SK-N-SH (cell line): Measurements from ENCODE around the gene SYPL2. TPM values are rescaled to one million over a fixed set of nuclear protein-coding genes. Genes with fewer than 3 reads are reported as not detected.

Experiments
- CTCF ChIA-PET: fragments of 300-600, 350-600 bp; formaldehyde crosslinking; extraction: SDS; loops from one replicate; lab custom pipeline; 2021; lab: Yijun Ruan, JAX
- POLR2A ChIA-PET: fragments of 350-600 bp; sonication (Branson Sonifier 250); formaldehyde crosslinking; extraction: SDS; loops from one replicate; lab custom pipeline; 2020; ENCODE audit warnings: antibody characterized with exemption, inconsistent platforms; lab: Yijun Ruan, JAX
- DNase-seq: peaks from one replicate; pipeline ENCODE4 v3.0.0; 2012
- H2AFZ ChIP-seq: fragments of 200-600 bp; sonication (generic); 2 replicates; pipeline ENCODE4 v1.8.1; 2016; ENCODE audit warnings: antibody characterized with exemption, mild to moderate bottlenecking, low read depth
- H3F3A ChIP-seq: fragments of 200-600 bp; sonication (generic); replicated peaks from 2 replicates; pipeline ENCODE3; 2016; ENCODE audit warnings: antibody characterized with exemption, mild to moderate bottlenecking; ENCODE audit not compliant: insufficient read depth
- H3K27ac ChIP-seq, 2 experiments: fragments of 200-500 bp in 1 of 2; fragments of 200-600 bp in 1 of 2; sonication (Bioruptor generic) in 1 of 2; sonication (generic), shearing (Covaris generic) in 1 of 2; 2 replicates each; pipeline versions ENCODE4 v1.5.1 to v1.6.1; 2014 to 2016; ENCODE audit warnings: low read depth in 2 of 2, inconsistent platforms in 1 of 2, low read length in 1 of 2, mild to moderate bottlenecking in 1 of 2, mixed read lengths in 1 of 2
- H3K27me3 ChIP-seq: fragments of 200-600 bp; sonication (generic), shearing (Covaris generic); 2 replicates; pipeline ENCODE4 v1.6.1; 2016; ENCODE audit warnings: mixed run types; ENCODE audit not compliant: insufficient read depth
- H3K36me3 ChIP-seq, 2 experiments: fragments of 200-500 bp in 1 of 2; fragments of 200-600 bp in 1 of 2; sonication (Bioruptor generic) in 1 of 2; sonication (generic) in 1 of 2; replicated peaks in 1 of 2; 2 replicates each; pipeline versions ENCODE3 to v1.5.1; 2014 to 2016; ENCODE audit warnings: low read length in 1 of 2, mild to moderate bottlenecking in 1 of 2; ENCODE audit not compliant: insufficient read depth in 2 of 2, control insufficient read depth in 1 of 2
- H3K4me1 ChIP-seq, 2 experiments: fragments of 200-500 bp in 1 of 2; fragments of 200-600 bp in 1 of 2; sonication (Bioruptor generic) in 1 of 2; sonication (generic), shearing (Covaris generic) in 1 of 2; 2 replicates each; pipeline versions ENCODE4 v1.5.1 to v1.6.1; 2014 to 2016; ENCODE audit warnings: low read depth in 1 of 2, low read length in 1 of 2, mixed run types in 1 of 2; ENCODE audit not compliant: insufficient read depth in 2 of 2, control insufficient read depth in 1 of 2
- H3K4me2 ChIP-seq: fragments of 200-600 bp; sonication (generic), shearing (Covaris generic); 2 replicates; pipeline ENCODE4 v1.6.1; 2017; ENCODE audit warnings: mixed run types
- H3K4me3 ChIP-seq, 2 experiments: fragments of 200-500 bp in 1 of 2; fragments of 200-600 bp in 1 of 2; sonication (Bioruptor generic) in 1 of 2; sonication (generic), shearing (Covaris generic) in 1 of 2; 2 replicates each; pipeline versions ENCODE4 v1.5.1 to v1.8.1; 2014 to 2016; ENCODE audit warnings: low read depth in 2 of 2, inconsistent platforms in 1 of 2, low read length in 1 of 2, mild to moderate bottlenecking in 1 of 2, mixed read lengths in 1 of 2, moderate library complexity in 1 of 2
- H3K79me2 ChIP-seq: fragments of 200-600 bp; sonication (generic); 2 replicates; pipeline ENCODE4 v1.8.1; 2017; ENCODE audit warnings: mild to moderate bottlenecking; ENCODE audit not compliant: insufficient read depth
- H3K9ac ChIP-seq: fragments of 200-600 bp; sonication (generic); 2 replicates; pipeline ENCODE4 v1.6.1; 2017; ENCODE audit warnings: mixed run types
- H3K9me2 ChIP-seq: fragments of 200-600 bp; sonication (generic); 2 replicates; pipeline ENCODE4 v1.6.1; 2017; ENCODE audit warnings: mixed run types
- H3K9me3 ChIP-seq: fragments of 200-600 bp; sonication (generic); 2 replicates; pipeline ENCODE4 v1.6.1; 2017; ENCODE audit warnings: mixed run types, mild to moderate bottlenecking, moderate library complexity
- H4K20me1 ChIP-seq: fragments of 200-600 bp; sonication (generic); 2 replicates; pipeline ENCODE4 v1.6.1; 2017; ENCODE audit warnings: mild to moderate bottlenecking, mixed run types; ENCODE audit not compliant: insufficient read depth
- ELF1 ChIP-seq: IDR thresholded peaks from 2 replicates; pipeline ENCODE4 v1.4.0; 2012
- EP300 ChIP-seq, 2 experiments: IDR thresholded peaks; 2 replicates each; pipeline versions ENCODE4 v1.4.0 to v1.6.1; 2012; ENCODE audit warnings: borderline replicate concordance in 1 of 2, low read depth in 1 of 2, low read length in 1 of 2
- EZH2phosphoT487 ChIP-seq: fragments of 200-600 bp; sonication (generic); IDR thresholded peaks from 2 replicates; pipeline ENCODE4 v1.6.1; 2017; ENCODE audit warnings: low read depth, mixed run types, mild to moderate bottlenecking, antibody characterized with exemption, moderate library complexity, borderline replicate concordance
- FOXM1 ChIP-seq: IDR thresholded peaks from 2 replicates; pipeline ENCODE4 v1.4.0; 2012; ENCODE audit warnings: low read depth, mild to moderate bottlenecking
- GABPA ChIP-seq: IDR thresholded peaks from 2 replicates; pipeline ENCODE4 v1.4.0; 2012; ENCODE audit warnings: low read depth, mild to moderate bottlenecking
- GATA2 ChIP-seq: sonication (generic); formaldehyde crosslinking; IDR thresholded peaks from 2 replicates; pipeline ENCODE4 v1.5.0; 2020; ENCODE audit warnings: mild to moderate bottlenecking, missing genetic modification reagents
- JUND ChIP-seq: IDR thresholded peaks from 2 replicates; pipeline ENCODE4 v1.4.0; 2012
- MEF2A ChIP-seq: IDR thresholded peaks from 2 replicates; pipeline ENCODE4 v1.4.0; 2012; ENCODE audit warnings: low read depth, borderline replicate concordance
- POLR2AphosphoS5 ChIP-seq: IDR thresholded peaks from 2 replicates; pipeline ENCODE4 v1.6.1; 2012; ENCODE audit warnings: low read depth, low read length
- RCOR1 ChIP-seq: fragments of 150-350 bp; IDR thresholded peaks from 2 replicates; pipeline ENCODE4 v1.6.1; 2017; ENCODE audit warnings: antibody characterized with exemption, low read length
- REST ChIP-seq: IDR thresholded peaks from 2 replicates; pipeline ENCODE4 v1.6.1; 2012; ENCODE audit warnings: mild to moderate bottlenecking, low read depth, low read length, moderate library complexity
- SMC3 ChIP-seq: IDR thresholded peaks from 2 replicates; pipeline ENCODE4 v1.6.1; 2012; ENCODE audit warnings: low read depth, low read length, improper control_type of control experiment
- TEAD4 ChIP-seq: IDR thresholded peaks from 2 replicates; pipeline ENCODE4 v1.4.0; 2012; ENCODE audit warnings: mild to moderate bottlenecking, borderline replicate concordance; ENCODE audit not compliant: insufficient read depth
- USF2 ChIP-seq: fragments of 150-350 bp; IDR thresholded peaks from 2 replicates; pipeline ENCODE4 v1.6.1; 2017; ENCODE audit warnings: antibody characterized with exemption, low read length, low read depth, borderline replicate concordance
- YY1 ChIP-seq: IDR thresholded peaks from 2 replicates; pipeline ENCODE4 v1.4.0; 2012; ENCODE audit warnings: low read depth, mild to moderate bottlenecking
- WGBS: methylation state at CpG from one replicate; pipeline ENCODE4 v1.1.6; 2017; ENCODE audit warnings: low lambda C conversion rate; 5-methylcytosine and 5-hydroxymethylcytosine counted together
- polyA plus RNA-seq, 3 experiments: library from polyadenylated mRNA; depleted of rRNA; stranded (reverse); fragments of >200 nt; gene quantifications; 2 replicates each; pipeline ENCODE4 v1.2.3, GENCODE V29; 2012

SYPL2 gene
- polyA plus RNA-seq, 1 of the 3 experiments (the other 2 are of a cell fraction): 0.03 TPM

GRCh38 chr1:109527098-109527811, 60.9 kb downstream of the SYPL2 start:
- H3K9ac ChIP-seq: no peak overlapping the region
- no peaks in the 10 kb centered on the region for H4K20me1 ChIP-seq
- ChIA-PET CTCF (interaction anchor here (3.1 to 26.3 kb wide), 2 partner anchors 26 to 113 kb away, joined by 17 to 1710 read pairs; partner anchors contain the start of genes AMIGO1, ATXN7L2 and CYB561D1), POLR2A (no interaction called here)
- no peak overlapping the region for H3K4me2 ChIP-seq
- H2AFZ ChIP-seq: no peak overlapping the region
- H3K27ac ChIP-seq: no peak overlapping the region
- WGBS: 65% methylated on average over 14 of the region's 14 CpGs
- H3K36me3 ChIP-seq: no peaks in the 10 kb centered on the region
- H3F3A ChIP-seq: no peaks in the 10 kb centered on the region
- no peaks in the 10 kb centered on the region for H3K9me3 ChIP-seq
- H3K27me3 ChIP-seq: peaks cover 6% of the 10 kb centered on the region; the same call in 1 of the 2 replicates
- peaks cover 0 to 23% of the 10 kb centered on the region in 2 experiments; a peak in 1 of 4 replicates for H3K4me1 ChIP-seq
- H3K4me3 ChIP-seq: no peak overlapping the region
- no peak for DNase-seq
- no peak for TF ChIP-seq RCOR1
- TF ChIP-seq EP300 (IDR thresholded peaks at IDR 0.05; ENCODE audit: borderline replicate concordance in 1 of 2, low read depth in 1 of 2, low read length in 1 of 2): no peak
- TF ChIP-seq FOXM1: no peak
- TF ChIP-seq SMC3: no peak
- TF ChIP-seq GATA2 (CRISPR knock-in tag): no peak
- no peak for TF ChIP-seq POLR2AphosphoS5
- TF ChIP-seq GABPA: no peak
- no peaks in the 10 kb centered on the region for H3K79me2 ChIP-seq
- H3K9me2 ChIP-seq: no peaks in the 10 kb centered on the region

GRCh38 chr1:109527846-109528695, 61.7 kb downstream of the SYPL2 start:
- Histone ChIP-seq H3K4me1 (peaks cover 0 to 29% of the 10 kb centered on the region in 2 experiments; a peak in 1 of 4 replicates), H3K9ac (no peak overlapping the region), H3F3A (no peaks in the 10 kb centered on the region), H3K27me3 (peaks cover under 1% of the 10 kb centered on the region; the same call in 1 of the 2 replicates), H3K9me2 (no peaks in the 10 kb centered on the region), H3K79me2 (no peaks in the 10 kb centered on the region), H3K36me3 (no peaks in the 10 kb centered on the region), H2AFZ (no peak overlapping the region), H3K4me2 (no peak overlapping the region), H3K4me3 (no peak overlapping the region), H4K20me1 (no peaks in the 10 kb centered on the region), H3K27ac (no peak overlapping the region), H3K9me3 (no peaks in the 10 kb centered on the region)
- CTCF ChIA-PET: interaction anchor here (0.5 to 26.3 kb wide), 5 partner anchors 13 to 121 kb away, joined by 3 to 1710 read pairs (median 4); partner anchors contain the start of genes AMIGO1, ATXN7L2 and CYB561D1
- 63% methylated on average over 9 of the region's 9 CpGs for WGBS
- DNase-seq: no peak
- POLR2A ChIA-PET: no interaction called here
- TF ChIP-seq SMC3 (no peak), ELF1 (no peak)

- Histone ChIP-seq H3K27ac (no peak overlapping the region), H3K4me1 (peaks cover 0 to 29% of the 10 kb centered on the region in 2 experiments; a peak in 1 of 4 replicates), H3K4me2 (no peak overlapping the region), H3K9ac (no peak overlapping the region), H3K79me2 (no peaks in the 10 kb centered on the region), H3K27me3 (no peaks in the 10 kb centered on the region; the same call in 1 of the 2 replicates), H3K9me2 (no peaks in the 10 kb centered on the region), H4K20me1 (no peaks in the 10 kb centered on the region), H3K4me3 (no peak overlapping the region), H3F3A (no peaks in the 10 kb centered on the region), H3K36me3 (no peaks in the 10 kb centered on the region), H3K9me3 (no peaks in the 10 kb centered on the region), H2AFZ (no peak overlapping the region)
- WGBS: 96% methylated on average over 3 of the region's 3 CpGs
- no peak for DNase-seq
- ChIA-PET POLR2A (no interaction called here), CTCF (interaction anchor here (0.8 to 26.3 kb wide), 7 partner anchors 13 to 252 kb away, joined by 4 to 1710 read pairs (median 7); partner anchors contain the start of genes AMIGO1, ATXN7L2 and CYB561D1)
- TF ChIP-seq REST: no peak
- TF ChIP-seq FOXM1: no peak
- TF ChIP-seq YY1: no peak
- TF ChIP-seq TEAD4: no peak
- TF ChIP-seq RCOR1: no peak
- TF ChIP-seq EZH2phosphoT487: no peak
- TF ChIP-seq JUND: no peak
- TF ChIP-seq USF2: no peak
- TF ChIP-seq ELF1: no peak
- no peak for TF ChIP-seq MEF2A
These were observed 62.4 kb downstream of the SYPL2 start for GRCh38 chr1:109528712-109529111.
